Measurements from ENCODE around the gene EHD4. TPM values are rescaled to one million over a fixed set of nuclear protein-coding genes. Genes with fewer than 3 reads are reported as not detected.

The EHD4 gene
- total and polyA plus RNA-seq, 9 of the 15 experiments (the other 6 are each of a cell fraction or from before 2014, with no cell fraction given): 0.89 to 10.3 (median 6.4) TPM

DNA sequence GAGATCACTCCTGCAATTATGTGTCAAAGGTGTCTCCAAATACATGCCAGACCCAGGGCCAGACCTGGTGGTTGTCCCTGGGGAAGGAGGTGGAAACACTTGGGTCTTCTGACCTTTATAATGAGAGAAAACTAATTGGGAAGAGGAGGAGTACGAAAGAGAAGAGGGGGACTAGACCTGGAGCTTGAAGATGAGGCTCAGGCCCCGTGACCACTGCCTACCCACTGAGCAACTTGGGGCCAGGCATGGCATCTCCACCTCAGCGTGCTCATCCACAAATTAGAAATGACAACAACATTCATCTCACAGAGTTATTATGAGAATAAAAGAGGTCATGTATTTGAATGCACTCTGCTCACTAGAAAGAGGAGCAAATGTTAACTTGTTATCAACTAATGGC, 59.1 kb downstream of the EHD4 start:
- peaks cover 4% of the 10 kb centered on the region for H3K9me1 ChIP-seq (ENCODE audit: control insufficient read depth, insufficient read depth, low read length)
- intact Hi-C loops (cut with micrococcal nuclease): no loop called here
- H3K4me1 ChIP-seq (replicated peaks in 1 of 2; ENCODE audit: control insufficient read depth in 2 of 2, insufficient read depth in 2 of 2, low read length in 2 of 2): peaks cover 7 to 9% of the 10 kb centered on the region in 2 experiments; a peak in 4 of 5 replicates
- CTCF ChIA-PET (ENCODE audit: low intra/inter-chr PET ratio): no interaction called here
- H3K79me2 ChIP-seq (ENCODE audit: control insufficient read depth, insufficient read depth, low read length): no peaks in the 10 kb centered on the region
- H3K4me3 ChIP-seq: no peak overlapping the region
- 79% methylated on average over 3 of the region's 3 CpGs for WGBS (ENCODE audit: insufficient coverage, low coverage, missing lambda C conversion rate)
- peaks cover 3% of the 10 kb centered on the region; the same call in 1 of the 2 replicates for H4K20me1 ChIP-seq (replicated peaks; ENCODE audit: control insufficient read depth, insufficient read depth, low read length)
- no peak for ATAC-seq
- POLR2A ChIA-PET: interaction anchor here (0.7 to 1.0 kb wide), 2 partner anchors 13 to 59 kb away, joined by 3 read pairs; no protein-coding TSS in a partner anchor
- no TSS peak for BruUV-seq (replicated peaks)
- H3K27ac ChIP-seq (ENCODE audit: extremely low read depth, low read depth, low read length): no peak overlapping the region
- no peaks in the 10 kb centered on the region for H3K9me3 ChIP-seq (replicated peaks; ENCODE audit: control insufficient read depth, insufficient read depth, low read depth, low read length)
- no peak overlapping the region for H3K4me2 ChIP-seq (ENCODE audit: insufficient read depth, low read length)
- TF ChIP-seq, protein P1, sequence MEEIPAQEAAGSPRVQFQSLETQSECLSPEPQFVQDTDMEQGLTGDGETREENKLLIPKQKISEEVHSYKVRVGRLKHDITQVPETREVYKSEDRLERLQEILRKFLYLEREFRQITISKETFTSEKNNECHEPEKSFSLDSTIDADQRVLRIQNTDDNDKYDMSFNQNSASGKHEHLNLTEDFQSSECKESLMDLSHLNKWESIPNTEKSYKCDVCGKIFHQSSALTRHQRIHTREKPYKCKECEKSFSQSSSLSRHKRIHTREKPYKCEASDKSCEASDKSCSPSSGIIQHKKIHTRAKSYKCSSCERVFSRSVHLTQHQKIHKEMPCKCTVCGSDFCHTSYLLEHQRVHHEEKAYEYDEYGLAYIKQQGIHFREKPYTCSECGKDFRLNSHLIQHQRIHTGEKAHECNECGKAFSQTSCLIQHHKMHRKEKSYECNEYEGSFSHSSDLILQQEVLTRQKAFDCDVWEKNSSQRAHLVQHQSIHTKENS (CRISPR knock-in tag; IDR thresholded peaks at IDR 0.05): no peak
- TF ChIP-seq, protein P2, sequence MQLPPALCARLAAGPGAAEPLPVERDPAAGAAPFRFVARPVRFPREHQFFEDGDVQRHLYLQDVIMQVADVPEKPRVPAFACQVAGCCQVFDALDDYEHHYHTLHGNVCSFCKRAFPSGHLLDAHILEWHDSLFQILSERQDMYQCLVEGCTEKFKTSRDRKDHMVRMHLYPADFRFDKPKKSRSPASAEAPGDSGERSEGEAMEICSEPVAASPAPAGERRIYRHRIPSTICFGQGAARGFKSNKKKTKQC (CRISPR knock-in tag; IDR thresholded peaks at IDR 0.05): no peak
- H3K36me3 ChIP-seq (ENCODE audit: control insufficient read depth, insufficient read depth, low read length): peaks cover 24% of the 10 kb centered on the region; the same call in 2 of the 3 replicates
- no peak overlapping the region for H2AFZ ChIP-seq (ENCODE audit: low read depth, low read length)
- DNase-seq (ENCODE audit: extremely low read depth in 1 of 4, low spot score in 3 of 4): no peak
- H3K27me3 ChIP-seq (ENCODE audit: control insufficient read depth in 2 of 2, insufficient read depth in 2 of 2, low read length in 2 of 2): no peaks in the 10 kb centered on the region
- FAIRE-seq: no peak
- in situ Hi-C loops (cut with MboI): no loop called here
- no peak overlapping the region for H3K9ac ChIP-seq (ENCODE audit: insufficient read depth in 1 of 2, low read depth in 2 of 2, low read length in 2 of 2)

Data from K562 (cell line).